NCI-H69 (cell line): ENCODE results near the gene RRM1.
"Not testable (repeated sequence)": the region's sequence is repeated elsewhere in the genome, so short reads cannot be mapped to it uniquely, and the experiment has no call there.

Experiments
- DNase-seq: peaks from one replicate; lab custom pipeline; 2025; lab: John Stamatoyannopoulos, UW

RRM1 gene

DNA sequence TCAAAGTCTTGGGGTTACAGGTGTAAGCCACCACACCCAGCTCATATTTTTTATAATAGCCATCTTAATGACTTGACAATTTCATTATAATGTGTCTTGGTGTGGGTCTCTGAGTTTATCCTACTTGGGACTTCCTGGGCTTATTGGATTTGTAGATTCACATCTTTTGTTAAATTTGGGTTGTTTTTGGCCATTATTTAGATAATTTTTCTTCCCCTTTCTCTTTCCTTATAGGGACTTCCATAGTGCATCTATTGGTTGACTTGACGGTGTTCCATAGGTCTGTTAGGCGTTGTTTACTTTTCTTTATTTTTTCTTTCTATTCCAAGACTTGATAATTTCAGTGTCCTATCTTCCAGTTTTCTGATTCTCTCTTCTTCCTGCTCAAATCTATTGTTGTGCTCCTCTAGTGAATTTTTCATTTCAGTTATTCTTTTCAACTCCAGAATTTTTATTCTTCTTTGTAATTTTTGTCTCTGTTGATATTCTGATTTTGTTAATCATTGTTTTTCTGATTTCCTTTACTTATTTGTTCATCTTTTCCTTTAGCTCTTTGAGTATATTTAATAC lies 45.6 kb downstream of the RRM1 start:
- no peak for DNase-seq

DNA sequence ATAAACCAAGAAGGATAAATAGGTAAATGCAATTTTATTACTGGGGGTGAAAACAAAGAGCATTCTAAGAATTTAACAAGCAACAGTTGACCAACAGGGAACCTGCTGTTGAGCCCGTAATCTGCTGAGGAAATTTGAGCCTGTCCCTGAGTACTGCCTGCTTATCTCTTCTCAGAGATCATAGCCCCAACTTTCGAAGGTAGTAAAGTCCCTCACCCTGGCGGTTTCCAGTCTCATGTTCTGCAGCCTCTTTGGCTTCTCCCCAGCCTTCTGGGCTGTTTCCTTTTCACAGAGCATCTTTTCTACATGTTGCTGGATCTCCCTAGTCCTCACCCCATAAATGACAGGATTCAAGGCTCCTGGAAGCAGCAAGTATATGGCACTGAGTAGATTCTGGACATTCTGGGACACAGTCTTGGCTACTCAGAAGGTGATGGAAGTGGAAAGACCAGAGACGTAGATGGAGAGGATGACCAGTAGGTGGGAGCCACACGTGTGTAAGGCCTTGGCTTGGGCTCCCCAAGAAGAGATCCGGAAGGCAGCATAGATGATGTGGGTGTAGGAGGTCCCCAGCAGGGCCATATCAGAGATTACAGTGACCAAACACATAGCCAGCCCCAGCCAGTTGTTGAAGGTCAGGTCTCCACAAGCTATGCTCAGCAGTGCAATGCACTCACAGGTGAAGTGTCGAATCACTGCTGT lies 51.6 kb downstream of the RRM1 start:
- no peak for DNase-seq

DNA sequence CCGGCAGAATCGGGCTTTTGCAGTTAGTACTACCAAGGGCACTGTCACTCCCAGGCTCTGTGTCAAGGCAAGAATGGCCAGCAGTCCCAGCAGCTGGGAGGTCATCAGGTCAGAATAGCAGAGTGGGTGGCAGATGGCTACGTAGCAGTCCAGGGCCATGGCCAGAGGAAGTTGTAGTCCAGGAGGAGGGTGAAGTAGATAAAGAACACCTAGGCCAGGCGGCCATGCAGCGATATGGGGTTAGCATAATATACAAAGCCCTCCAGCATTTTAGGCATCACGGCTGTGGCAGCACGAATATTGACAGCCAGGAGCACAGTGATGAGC lies 52.1 kb downstream of the RRM1 start:
- no peak for DNase-seq

DNA sequence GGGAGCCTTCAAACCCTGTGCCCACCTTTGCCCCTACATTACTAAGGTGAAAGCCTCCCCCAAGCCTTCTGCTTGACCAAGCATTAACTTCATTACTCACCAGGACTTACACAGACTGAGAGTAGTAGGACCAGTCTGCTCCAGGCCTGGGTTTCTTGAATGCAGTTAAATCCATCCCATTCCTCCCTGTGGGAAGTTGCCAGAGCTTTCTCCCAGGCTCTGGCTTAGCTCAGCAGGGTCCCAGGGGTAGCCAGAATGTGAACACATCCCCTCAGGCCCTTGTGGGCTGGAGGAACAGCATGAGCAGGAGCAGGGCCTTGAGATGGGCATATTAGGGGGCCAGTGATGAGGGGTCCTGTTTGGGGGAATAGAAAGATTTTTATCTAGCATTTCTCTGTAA lies 59.9 kb downstream of the RRM1 start:
- DNase-seq, result no peak

DNA sequence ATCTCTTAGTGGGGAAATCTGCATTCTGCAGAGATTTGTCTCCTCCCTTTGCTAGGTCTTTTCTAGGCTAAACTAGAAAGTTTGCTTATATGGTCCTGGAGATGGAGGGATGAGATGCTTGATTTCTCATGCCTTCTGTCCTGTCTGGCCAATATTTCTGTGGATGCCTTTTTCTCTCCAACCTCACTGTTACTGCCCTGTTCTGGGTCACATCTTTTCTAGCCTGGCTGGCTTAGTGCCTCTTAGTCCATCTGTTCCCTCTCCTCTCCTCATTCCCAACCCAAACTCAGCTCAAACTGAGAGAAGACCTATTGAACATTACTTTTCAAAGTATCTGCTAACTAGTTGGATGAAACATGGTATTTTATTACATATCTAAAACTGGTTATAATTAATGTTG lies 62.0 kb downstream of the RRM1 start:
- no peak for DNase-seq

DNA sequence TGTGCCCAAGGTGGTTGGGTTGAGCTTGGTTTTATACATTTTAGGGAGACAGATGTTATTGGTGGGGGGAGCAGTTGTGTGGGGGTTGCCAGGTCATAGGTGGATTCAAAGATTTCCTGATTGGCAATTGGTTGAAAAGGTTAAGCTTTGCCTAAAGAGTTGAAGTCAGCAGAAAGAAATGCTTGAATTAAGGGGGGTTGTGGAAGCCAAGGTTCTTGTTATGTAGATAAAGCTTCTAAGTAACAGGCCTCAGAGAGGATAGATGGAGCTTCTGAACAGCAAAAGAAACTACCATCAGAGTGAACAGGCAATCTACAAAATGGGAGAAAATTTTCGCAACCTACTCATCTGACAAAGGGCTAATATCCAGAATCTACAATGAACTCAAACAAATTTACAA lies 64.2 kb downstream of the RRM1 start:
- not testable (repeated sequence) for DNase-seq

DNA sequence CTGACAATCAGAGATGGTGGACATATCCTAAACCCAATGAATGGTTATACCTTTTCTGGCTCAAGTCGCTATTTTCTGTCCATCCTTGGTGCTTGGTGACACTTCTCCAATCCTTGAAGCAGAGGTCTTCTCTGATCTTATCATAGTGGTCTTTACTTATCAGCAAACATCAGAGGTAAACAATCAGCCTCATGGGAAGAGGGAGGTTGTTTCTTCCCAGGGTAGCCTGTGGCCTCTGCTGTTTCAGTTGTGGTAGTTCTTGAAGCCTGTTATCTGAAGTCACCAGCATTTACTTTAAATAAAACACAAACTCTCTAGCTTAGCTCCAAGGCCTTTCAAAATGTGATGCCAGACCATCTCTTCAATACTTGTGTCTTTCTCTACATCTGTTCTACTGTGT lies 66.7 kb downstream of the RRM1 start:
- no peak for DNase-seq

DNA sequence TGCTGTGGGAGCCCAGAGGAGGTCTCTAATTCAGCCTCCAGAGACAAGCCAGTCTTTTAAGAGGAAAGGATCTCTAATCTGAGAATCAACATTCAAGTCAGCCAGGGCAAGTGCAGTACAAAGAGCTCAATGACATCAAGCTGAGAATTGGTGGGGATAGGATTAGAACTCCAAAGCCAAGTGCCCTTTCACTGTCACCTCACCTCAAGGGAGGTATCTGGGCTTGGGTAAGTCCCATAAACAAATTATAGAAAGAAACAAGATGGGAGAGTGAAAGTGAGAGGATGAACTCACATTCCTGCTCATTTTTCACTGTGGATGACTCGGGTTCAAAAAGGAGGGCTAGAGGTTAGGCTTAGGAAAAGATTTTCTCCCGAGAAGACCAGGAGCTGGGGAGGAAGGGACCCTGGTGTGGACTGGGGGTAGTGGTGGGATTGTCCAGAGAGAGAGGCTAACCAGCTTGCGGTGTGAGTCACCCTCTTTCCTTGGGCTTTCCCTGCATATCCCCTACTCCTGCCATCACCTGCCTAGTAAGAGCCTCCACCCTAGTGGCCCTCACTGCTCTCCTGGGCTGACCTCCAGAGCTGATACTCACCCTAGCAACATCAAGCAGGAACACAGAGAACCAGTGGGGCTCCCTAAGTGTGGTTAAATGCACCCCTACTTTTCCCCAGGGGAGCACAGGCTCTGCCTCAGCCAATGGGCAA lies 70.4 kb downstream of the RRM1 start:
- DNase-seq, result no peak

DNA sequence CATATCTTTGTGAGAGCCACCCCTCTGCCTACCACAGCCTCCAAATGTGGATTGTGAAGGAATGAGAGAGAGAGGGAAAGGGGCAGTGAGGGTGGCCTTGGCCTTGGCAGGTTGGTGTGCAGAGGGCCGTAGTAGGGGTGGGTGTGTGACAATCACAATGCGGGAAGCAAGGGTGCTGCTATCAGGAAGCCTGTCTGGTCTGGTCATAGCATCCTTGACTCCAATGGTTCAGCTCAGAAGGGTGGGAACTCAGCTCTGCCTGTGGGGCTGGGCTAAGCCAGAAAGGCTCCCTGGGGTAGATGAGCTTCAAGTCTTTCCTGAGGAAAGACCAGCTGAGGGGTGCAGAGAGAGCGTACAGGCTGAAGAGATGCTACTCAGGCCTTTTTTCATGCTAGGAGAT lies 72.7 kb downstream of the RRM1 start:
- DNase-seq, result no peak

DNA sequence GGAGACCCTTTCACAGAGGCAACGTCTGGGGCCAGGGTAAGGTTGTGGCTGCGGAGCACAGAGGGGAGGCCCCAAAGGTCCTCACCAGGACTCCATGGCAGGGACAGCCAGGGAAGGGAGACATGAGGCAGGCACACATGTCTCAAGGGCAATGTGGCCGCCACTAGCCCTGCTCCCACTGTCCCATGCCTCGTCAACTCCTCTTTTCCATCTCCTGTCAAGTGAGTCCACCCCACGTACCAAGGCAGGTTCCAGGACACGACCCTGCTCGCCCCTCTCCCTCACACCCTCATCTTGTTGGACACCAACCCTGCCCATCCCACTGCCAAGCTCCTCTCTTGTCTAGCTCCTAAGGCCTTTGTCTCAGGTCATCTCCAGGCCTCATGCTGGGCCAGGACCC lies 73.2 kb downstream of the RRM1 start:
- no peak for DNase-seq

DNA sequence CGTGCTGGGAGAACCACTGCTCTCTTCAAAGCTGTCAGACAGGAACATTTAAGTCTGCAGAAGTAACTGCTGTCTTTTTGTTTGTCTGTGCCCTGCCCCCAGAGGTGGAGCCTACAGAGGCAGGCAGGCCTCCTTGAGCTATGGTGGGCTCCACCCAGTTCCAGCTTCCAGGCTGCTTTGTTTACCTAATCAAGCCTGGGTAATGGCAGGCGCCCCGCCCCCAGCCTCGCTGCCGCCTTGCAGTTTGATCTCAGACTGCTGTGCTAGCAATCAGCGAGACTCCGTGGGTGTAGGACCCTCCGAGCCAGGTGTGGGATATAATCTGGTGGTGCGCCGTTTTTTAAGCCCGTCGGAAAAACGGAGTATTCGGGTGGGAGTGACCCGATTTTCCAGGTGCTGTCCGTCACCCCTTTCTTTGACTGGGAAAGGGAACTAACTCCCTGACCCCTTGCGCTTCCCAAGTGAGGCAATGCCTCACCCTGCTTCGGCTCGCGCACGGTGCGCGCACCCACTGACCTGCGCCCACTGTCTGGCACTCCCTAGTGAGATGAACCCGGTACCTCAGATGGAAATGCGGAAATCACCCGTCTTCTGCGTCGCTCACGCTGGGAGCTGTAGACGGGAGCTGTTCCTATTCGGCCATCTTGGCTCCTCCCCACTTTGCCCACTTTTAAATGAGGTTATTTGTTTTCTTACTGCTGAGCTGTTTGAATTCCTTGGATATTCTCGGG lies 81.2 kb downstream of the RRM1 start:
- peak; percentile 58 for DNase-seq

DNA sequence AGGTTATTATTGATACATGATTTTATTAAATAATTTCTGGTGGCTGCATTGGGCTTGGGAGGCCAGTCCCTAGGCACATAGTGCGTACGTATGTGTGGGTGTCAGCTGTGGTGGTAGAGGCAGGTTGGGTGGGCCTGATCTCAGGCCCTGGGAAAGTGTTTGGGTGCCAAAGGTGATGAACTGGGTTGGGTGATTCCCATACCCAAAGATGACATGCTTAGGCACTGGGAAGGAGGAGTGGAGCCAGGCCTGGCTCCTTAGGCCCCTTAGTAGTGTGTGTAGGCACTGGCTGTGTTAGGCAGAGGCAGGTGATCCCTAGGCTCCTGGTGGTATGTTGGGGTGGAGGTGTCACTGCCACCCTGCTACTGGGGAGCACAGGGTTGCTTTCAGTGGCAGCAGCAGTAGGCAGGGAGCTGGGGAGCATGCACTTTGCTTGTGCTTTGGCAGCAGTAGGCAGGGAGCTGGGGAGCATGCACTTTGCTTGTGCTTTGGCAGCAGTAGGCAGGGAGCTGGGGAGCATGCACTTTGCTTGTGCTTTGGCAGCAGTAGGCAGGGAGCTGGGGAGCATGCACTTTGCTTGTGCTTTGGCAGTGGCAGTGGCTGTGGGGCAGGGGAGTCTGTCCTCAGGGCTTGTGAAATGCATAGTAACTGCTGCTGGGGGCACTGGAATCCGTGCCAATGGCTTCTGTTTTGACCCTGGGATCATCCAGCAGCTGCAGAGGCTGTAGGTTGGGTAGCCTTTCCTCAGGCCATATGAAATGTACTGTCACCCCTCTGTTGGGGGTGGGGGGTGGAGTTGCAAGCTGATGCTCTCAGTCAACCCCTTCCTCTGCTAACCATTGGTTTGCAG lies 84.4 kb downstream of the RRM1 start:
- no peak for DNase-seq

DNA sequence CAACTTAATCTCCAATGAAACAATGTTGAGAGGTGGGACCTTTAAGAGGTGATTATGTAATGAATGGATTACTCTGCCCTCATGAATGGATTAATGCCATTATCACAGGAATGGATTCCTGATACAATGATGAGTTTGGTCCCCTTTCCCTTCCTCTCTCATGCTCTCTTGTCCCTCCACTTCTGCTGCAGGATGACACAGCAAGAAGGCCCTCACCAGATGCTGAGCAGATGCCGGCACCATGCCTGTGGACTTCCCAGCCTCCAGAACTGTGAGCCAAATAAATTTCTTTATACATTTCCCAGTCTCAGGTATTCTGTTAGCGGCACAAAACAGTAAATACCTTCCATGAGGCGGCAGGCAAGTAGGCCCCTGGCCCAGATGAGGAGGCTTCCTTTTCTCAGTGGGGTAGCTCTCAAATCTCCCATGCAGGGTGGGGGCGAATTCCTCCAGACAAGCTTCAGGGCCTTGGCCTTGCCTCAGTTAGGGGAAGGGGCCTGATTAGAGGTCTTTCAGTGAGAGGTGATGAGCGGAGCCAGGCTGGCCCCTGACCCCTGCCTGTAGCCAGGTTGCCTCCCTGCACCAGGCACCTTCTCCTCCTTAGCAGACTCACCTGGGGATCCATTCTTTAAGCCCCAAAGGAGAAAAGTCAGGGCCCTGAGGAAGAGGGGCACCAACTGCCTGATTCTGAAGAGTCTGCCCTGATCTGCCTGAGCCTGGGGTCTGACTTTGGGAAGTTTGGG lies 86.0 kb downstream of the RRM1 start:
- DNase-seq, result no peak

DNA sequence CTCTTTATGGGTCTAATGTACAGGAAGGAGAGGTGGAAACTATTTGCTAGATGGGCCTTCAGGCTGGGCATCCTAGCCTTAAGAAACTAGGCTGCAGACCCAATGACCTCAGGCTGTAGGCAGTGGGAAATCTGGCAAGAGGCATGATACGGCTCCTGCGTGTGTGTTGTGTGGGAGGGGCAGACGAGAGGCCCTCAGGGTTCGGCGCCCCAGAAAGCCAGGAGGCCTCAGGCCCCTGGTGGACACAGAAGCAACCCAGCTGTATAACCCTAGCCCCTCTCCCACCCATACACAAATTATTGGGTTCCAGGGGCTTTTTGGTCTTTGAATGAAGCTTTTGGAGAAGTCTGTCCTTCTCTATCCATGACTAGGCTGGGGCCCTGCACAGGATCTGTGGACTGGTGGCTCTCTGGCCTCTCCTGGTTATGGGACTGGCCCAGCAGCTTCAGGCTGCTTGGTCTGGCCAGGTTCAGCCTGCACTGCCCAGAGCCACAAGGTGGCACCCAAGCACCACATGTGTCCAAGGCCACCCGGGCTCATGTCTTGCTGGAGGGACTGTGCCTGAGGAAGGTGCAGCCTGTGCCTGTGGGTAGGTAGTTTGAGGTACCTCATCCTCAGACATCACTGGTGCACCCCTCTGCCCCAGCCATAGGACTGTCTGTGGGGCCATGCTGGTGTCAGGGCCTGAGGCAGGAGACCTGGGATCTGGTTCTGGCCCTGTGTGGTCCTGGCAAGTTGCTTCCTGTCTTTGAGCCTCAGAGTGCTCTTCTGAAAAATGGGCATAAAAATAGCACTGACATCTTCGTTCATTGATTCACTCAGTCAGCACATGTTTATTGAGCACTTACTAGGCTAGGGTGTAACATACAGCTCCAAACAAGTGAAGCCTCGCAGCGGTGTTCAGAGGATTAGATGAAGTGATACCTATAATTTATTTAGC lies 87.5 kb downstream of the RRM1 start:
- peak; percentile 59 for DNase-seq

DNA sequence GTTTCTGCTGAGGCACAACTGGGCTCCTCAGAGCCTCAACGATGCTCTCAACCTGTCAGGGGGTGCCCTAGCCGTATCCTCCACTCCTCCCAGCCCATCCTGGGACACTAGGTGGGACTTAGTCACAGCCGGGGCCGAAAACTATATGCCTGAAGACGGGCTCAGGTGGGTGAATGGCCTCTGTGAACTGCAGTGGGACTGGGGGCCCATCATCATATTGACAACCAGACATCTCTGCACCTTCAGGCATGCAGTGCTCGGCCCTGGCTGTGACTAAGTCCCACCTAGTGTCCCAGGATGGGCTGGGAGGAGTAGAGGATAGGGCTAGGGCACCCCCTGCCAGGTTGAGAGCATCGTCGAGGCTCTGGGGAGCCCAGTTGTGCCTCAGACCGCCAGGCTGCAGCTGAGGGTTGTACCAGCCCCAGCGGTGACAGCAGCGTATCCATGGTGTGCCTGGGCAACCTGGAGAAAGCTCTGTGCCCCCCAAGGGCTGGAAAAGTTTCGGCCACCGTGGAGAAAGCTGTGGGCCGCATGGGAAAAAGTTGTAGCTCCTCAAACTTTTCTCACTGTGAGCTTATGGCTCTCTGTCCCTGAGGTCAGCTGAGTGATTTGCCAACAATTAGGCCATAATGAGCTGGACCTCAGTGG lies 88.9 kb downstream of the RRM1 start:
- DNase-seq, result no peak

DNA sequence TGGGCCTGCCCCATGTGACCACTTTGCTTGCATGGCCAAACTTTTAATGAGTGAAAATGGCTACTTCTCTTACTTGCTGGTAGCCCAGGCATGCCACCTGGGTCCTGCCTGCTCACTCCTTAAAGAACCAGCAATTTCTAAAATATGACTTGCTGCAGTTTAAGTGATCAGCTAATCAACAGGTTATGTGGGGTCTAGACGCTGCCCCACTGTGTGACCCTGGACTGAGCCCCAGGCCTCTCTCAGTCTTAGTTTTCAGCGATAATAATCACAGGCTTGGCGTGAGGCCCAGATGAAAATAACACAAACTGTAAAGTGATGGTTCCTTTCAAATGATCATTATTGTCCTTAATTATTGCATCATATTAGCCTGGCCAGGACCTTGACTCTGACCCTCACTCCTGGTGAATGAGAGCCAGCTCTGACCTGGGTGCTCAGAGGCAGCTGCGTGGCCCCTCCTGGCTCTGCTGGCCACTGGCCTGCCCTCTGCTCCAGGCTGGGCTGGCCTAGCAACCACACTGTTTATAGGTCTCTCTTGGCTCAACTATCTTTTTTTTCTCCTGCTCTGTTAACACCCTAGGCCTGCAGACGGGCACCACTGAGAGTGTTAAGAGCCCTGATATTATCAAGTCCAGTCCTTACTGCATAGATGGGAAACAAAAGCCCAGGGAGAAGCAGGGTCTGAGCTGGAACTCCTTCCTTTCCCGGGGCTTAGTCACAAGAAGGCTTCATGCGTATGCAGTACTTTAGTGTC lies 89.7 kb downstream of the RRM1 start:
- no peak for DNase-seq

DNA sequence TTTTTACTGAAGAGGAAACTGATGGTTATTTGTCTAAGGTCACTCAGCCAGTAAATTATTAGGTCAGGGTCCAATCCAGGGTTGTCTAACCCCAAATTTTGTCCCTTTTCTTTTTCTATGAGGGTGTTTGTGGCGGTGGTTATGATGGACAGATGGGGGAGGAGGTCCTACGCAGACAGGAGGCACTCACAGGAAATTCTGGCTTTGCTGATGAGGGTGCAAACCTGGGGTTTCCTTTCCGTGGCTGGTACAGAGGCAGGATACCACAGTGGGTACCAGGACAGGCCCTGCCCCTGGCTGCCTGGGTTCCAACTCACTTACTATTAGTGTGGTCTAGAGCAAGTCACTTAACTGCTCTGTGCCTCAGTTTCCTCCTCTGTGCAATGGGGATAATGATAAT lies 91.0 kb downstream of the RRM1 start:
- no peak for DNase-seq

DNA sequence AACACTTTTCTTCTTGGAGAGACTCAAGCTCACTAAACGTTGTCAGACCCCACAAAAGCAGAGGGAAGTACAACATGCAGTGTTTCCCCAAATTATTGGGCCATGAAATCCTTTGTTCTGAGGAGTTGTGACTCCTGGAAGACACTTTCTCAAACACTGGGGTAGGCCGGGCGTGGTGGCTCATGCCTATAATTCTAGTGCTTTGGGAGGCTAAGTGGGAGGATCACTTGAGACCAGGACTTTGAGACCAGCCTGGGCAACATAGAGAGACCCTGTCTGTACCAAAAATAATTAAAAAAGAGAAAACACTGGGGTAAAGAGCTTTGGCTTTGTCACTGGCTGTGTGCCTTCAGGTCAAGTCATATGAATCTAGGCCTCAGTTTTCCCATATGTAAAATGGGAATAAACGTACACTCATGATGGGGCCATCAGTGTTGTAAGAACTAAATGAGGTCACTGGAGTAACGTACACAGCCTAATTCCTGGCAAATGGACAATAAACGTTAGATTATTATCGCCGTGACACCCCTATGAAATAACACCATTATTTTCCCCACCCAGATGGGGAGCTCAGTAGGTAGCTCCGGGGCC lies 92.0 kb downstream of the RRM1 start:
- DNase-seq, result no peak
